ENCODE data around the gene GPR179. TPM values are rescaled to one million over a fixed set of nuclear protein-coding genes. Genes with fewer than 3 reads are reported as not detected.

The GPR179 gene
- total and polyA plus RNA-seq, 2 donors (not counting 3 experiments of a cell fraction or from before 2014, with no cell fraction given) = not detected

GRCh38 chr17:38354466-38354865 is 10.7 kb upstream of the GPR179 start:
- Histone ChIP-seq H3K36me3 (ENCODE audit: control insufficient read depth in 2 of 2, extremely low read depth in 1 of 2, insufficient read depth in 2 of 2, low read length in 2 of 2) (no peaks in the 10 kb centered on the region), H3K9me3 (replicated peaks; ENCODE audit: control insufficient read depth, insufficient read depth, low read length) (no peaks in the 10 kb centered on the region), H3K4me1 (ENCODE audit: control insufficient read depth, extremely low read depth, insufficient read depth, low read length) (peaks cover 8% of the 10 kb centered on the region), H3K27ac (ENCODE audit: insufficient read depth, low read depth, low read length) (no peak overlapping the region), H3K4me3 (replicated peaks in 1 of 3; ENCODE audit: insufficient read depth in 1 of 3, low read depth in 1 of 3, low read length in 3 of 3) (no peak overlapping the region), H3K4me2 (ENCODE audit: insufficient read depth, low read length) (no peak overlapping the region), H3K27me3 (ENCODE audit: control insufficient read depth in 2 of 2, insufficient read depth in 2 of 2, low read length in 2 of 2) (no peaks in the 10 kb centered on the region), H4K20me1 (replicated peaks; ENCODE audit: control insufficient read depth, extremely low read depth, insufficient read depth, low read length) (peaks cover 2% of the 10 kb centered on the region), H3K9ac (replicated peaks; ENCODE audit: extremely low read depth, insufficient read depth, low read length) (no peak overlapping the region), H3K9me1 (replicated peaks; ENCODE audit: control insufficient read depth, extremely low read depth, insufficient read depth, low read length) (no peaks in the 10 kb centered on the region), H2AFZ (ENCODE audit: low read depth, low read length) (no peak overlapping the region), H3K79me2 (ENCODE audit: control insufficient read depth, insufficient read depth, low read length) (peaks cover 4% of the 10 kb centered on the region)
- intact Hi-C loops (cut with micrococcal nuclease) = loop anchor here (5.0 kb wide), 1 partner anchor 138 kb away; no protein-coding TSS in a partner anchor
- FAIRE-seq (no peak), DNase-seq (ENCODE audit: low read depth, low spot score) (no peak)
- ChIA-PET POLR2A (no interaction called here), CTCF (interaction anchor here (0.7 to 4.7 kb wide), 11 partner anchors 10 to 313 kb away, joined by 3 to 57 read pairs (median 4); no protein-coding TSS in a partner anchor)
- dilution Hi-C loops (cut with MboI; ENCODE audit: extremely low pct_ligation_motif_present, low sequenced_read_pairs) = no loop called here
- TF ChIP-seq MYC (IDR thresholded peaks at IDR 0.05; ENCODE audit: low read depth, low read length) = no peak
- BruUV-seq (replicated peaks) = no TSS peak

- H3K9ac ChIP-seq (replicated peaks; ENCODE audit: extremely low read depth, insufficient read depth, low read length) = no peak overlapping the region
Observed at GRCh38 chr17:38353668-38354067, 9.9 kb upstream of the GPR179 start.

More at GRCh38 chr17:38353668-38354067, 9.9 kb upstream of the GPR179 start:
- Histone ChIP-seq H3K9me1 (replicated peaks; ENCODE audit: control insufficient read depth, extremely low read depth, insufficient read depth, low read length) (no peaks in the 10 kb centered on the region), H3K9me3 (replicated peaks; ENCODE audit: control insufficient read depth, insufficient read depth, low read length) (no peaks in the 10 kb centered on the region), H3K79me2 (ENCODE audit: control insufficient read depth, insufficient read depth, low read length) (peaks cover 4% of the 10 kb centered on the region), H3K4me3 (replicated peaks in 1 of 3; ENCODE audit: insufficient read depth in 1 of 3, low read depth in 1 of 3, low read length in 3 of 3) (no peak overlapping the region), H4K20me1 (replicated peaks; ENCODE audit: control insufficient read depth, extremely low read depth, insufficient read depth, low read length) (no peaks in the 10 kb centered on the region), H3K36me3 (ENCODE audit: control insufficient read depth in 2 of 2, extremely low read depth in 1 of 2, insufficient read depth in 2 of 2, low read length in 2 of 2) (no peaks in the 10 kb centered on the region), H3K27ac (ENCODE audit: insufficient read depth, low read depth, low read length) (no peak overlapping the region), H3K4me1 (ENCODE audit: control insufficient read depth, extremely low read depth, insufficient read depth, low read length) (peaks cover 8% of the 10 kb centered on the region), H3K4me2 (ENCODE audit: insufficient read depth, low read length) (no peak overlapping the region), H2AFZ (ENCODE audit: low read depth, low read length) (no peak overlapping the region), H3K27me3 (ENCODE audit: control insufficient read depth in 2 of 2, insufficient read depth in 2 of 2, low read length in 2 of 2) (no peaks in the 10 kb centered on the region)
- no peak for TF ChIP-seq FOS (IDR thresholded peaks at IDR 0.05; ENCODE audit: borderline replicate concordance, insufficient read depth, low read length)
- TF ChIP-seq GATA2 (IDR thresholded peaks at IDR 0.05; ENCODE audit: insufficient read depth, insufficient read length, low read depth, low read length) = no peak
- TF ChIP-seq, protein P1, sequence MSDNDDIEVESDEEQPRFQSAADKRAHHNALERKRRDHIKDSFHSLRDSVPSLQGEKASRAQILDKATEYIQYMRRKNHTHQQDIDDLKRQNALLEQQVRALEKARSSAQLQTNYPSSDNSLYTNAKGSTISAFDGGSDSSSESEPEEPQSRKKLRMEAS (IDR thresholded peaks at IDR 0.05; ENCODE audit: insufficient read depth, insufficient read length) = no peak
- no peak for TF ChIP-seq POLR2AphosphoS5 (IDR thresholded peaks at IDR 0.05; ENCODE audit: insufficient read depth, low read depth, low read length)
- no peak for TF ChIP-seq EZH2 (IDR thresholded peaks at IDR 0.05; ENCODE audit: borderline replicate concordance, low read depth, low read length, severe bottlenecking)
- TF ChIP-seq JUN (IDR thresholded peaks at IDR 0.05; ENCODE audit: borderline replicate concordance, insufficient read depth, insufficient read length, low read depth) = no peak
- no peak for TF ChIP-seq POLR2A (IDR thresholded peaks at IDR 0.05; ENCODE audit: low read depth, low read length)
- no peak for TF ChIP-seq MYC (IDR thresholded peaks at IDR 0.05; ENCODE audit: low read depth, low read length)
- TF ChIP-seq, protein P2, sequence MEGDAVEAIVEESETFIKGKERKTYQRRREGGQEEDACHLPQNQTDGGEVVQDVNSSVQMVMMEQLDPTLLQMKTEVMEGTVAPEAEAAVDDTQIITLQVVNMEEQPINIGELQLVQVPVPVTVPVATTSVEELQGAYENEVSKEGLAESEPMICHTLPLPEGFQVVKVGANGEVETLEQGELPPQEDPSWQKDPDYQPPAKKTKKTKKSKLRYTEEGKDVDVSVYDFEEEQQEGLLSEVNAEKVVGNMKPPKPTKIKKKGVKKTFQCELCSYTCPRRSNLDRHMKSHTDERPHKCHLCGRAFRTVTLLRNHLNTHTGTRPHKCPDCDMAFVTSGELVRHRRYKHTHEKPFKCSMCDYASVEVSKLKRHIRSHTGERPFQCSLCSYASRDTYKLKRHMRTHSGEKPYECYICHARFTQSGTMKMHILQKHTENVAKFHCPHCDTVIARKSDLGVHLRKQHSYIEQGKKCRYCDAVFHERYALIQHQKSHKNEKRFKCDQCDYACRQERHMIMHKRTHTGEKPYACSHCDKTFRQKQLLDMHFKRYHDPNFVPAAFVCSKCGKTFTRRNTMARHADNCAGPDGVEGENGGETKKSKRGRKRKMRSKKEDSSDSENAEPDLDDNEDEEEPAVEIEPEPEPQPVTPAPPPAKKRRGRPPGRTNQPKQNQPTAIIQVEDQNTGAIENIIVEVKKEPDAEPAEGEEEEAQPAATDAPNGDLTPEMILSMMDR (IDR thresholded peaks at IDR 0.05; ENCODE audit: extremely low read depth in 1 of 2, insufficient read depth in 1 of 2, low read depth in 1 of 2, low read length in 2 of 2) = no peak
- FAIRE-seq (no peak), DNase-seq (ENCODE audit: low read depth, low spot score) (no peak)
- intact Hi-C loops (cut with micrococcal nuclease) (loop anchor here (5.0 kb wide), 1 partner anchor 139 kb away; no protein-coding TSS in a partner anchor), dilution Hi-C loops (cut with MboI; ENCODE audit: extremely low pct_ligation_motif_present, low sequenced_read_pairs) (no loop called here)
- CTCF ChIA-PET = interaction anchor here (0.8 to 4.7 kb wide), 12 partner anchors 11 to 314 kb away, joined by 3 to 57 read pairs (median 4); no protein-coding TSS in a partner anchor
- POLR2A ChIA-PET = interaction anchor here (0.6 kb wide), 1 partner anchor 9 kb away, joined by 3 read pairs; no protein-coding TSS in a partner anchor
- BruUV-seq (replicated peaks) = no TSS peak

Data from endothelial cell of umbilical vein (primary cell).